ENCODE results near the gene DCHS1.

Gene DCHS1

DNA sequence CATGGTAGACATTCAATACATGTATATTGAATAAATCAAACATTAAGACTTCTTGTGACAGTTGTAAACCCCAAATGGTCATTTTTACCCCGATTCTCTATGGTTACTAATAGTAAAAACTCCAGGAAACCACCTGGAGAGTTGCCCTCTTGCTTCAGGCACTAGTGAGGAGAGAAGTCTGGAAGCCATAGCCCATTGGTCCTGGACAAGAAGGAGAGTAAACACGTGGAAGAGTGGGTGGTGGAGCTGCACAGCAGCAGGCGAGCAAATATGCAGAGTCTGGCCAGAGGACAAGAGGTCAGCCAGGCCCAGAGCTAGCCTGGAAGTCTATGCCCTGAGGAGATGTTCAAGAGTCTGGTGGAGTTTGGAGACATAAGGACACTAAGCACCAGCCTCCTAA is 17.7 kb downstream of the DCHS1 start:
- H3K27ac ChIP-seq (ENCODE audit: low read depth, low read length): peak overlapping the region; percentile 34
- H3K36me3 ChIP-seq (ENCODE audit: control insufficient read depth, insufficient read depth, low read length): peaks cover 4% of the 10 kb centered on the region
- peaks cover 26% of the 10 kb centered on the region for H3K4me1 ChIP-seq (ENCODE audit: control insufficient read depth, insufficient read depth, low read length)
- peak overlapping the region; percentile 3 for H3K4me3 ChIP-seq (ENCODE audit: low read length)
- H3K9ac ChIP-seq (ENCODE audit: low read length): no peak overlapping the region
- H3K27me3 ChIP-seq (ENCODE audit: control insufficient read depth, insufficient read depth, low read length): no peaks in the 10 kb centered on the region

DNA sequence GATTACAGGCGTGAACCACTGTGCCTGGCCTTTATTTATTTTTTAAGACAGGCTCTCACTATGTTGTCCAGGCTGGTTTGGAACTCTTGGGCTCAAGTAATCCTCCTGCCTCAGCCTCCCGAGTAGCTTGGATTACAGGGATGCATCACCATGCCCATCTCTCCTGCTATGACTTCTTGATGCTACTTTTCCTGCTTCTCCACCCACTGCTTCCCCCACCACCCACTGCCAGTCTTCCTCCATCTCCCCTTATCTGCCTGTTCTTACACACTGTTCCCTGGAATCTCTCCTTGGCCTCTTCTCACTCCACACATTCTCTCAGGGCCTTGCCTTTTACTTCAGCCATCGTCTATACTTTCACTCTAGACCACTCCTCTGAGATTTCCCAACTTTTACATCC is 19.1 kb downstream of the DCHS1 start:
- Histone ChIP-seq H3K4me3 (ENCODE audit: low read length) (no peak overlapping the region), H3K9ac (ENCODE audit: low read length) (no peak overlapping the region), H3K4me1 (ENCODE audit: control insufficient read depth, insufficient read depth, low read length) (peaks cover 26% of the 10 kb centered on the region), H3K27me3 (ENCODE audit: control insufficient read depth, insufficient read depth, low read length) (no peaks in the 10 kb centered on the region), H3K27ac (ENCODE audit: low read depth, low read length) (peak overlapping the region; percentile 24), H3K36me3 (ENCODE audit: control insufficient read depth, insufficient read depth, low read length) (peaks cover 11% of the 10 kb centered on the region)

DNA sequence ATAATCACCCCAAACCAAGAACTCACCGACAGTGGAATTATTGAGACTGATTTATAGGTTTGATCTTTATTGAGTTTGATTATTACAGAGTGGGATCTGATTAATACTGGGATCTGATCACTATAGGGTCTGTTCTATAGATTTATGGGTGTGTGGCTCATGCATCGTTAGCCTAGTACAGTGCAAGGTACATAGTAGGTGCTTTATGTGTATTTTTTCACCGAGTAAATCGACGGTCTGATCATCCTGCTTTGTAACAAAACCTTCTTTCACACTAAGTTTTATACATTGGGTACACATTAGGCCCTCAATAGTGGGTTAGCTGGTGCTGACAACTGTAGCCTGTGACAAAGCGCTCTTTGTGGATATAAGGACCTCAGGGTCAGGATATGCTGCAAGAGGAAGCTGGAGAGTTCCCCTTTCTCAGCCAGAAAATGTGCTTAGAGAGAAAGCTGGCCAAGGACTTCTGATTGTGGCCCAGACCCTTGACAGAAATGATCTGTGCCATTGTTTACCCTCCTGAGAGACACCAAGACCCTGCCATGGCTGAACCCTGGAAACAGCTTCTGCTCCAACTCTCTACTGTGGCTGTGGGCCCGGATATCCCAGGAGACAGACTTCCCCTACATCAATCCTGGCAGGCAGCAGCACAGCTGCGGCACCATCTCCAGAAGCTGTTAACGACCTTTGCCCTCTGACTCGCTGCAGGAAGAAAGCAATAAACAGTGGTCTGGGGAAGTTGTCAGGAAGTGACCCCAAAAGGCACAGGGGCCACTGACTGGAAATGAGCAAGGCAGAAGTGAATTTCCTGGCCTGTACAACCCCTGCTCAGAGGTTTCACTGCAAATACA is 20.3 kb downstream of the DCHS1 start:
- peaks cover 13% of the 10 kb centered on the region for H3K36me3 ChIP-seq (ENCODE audit: control insufficient read depth, insufficient read depth, low read length)
- H3K9ac ChIP-seq (ENCODE audit: low read length): no peak overlapping the region
- peak overlapping the region; percentile 17 for H3K4me3 ChIP-seq (ENCODE audit: low read length)
- H3K4me1 ChIP-seq (ENCODE audit: control insufficient read depth, insufficient read depth, low read length): peaks cover 26% of the 10 kb centered on the region
- peak overlapping the region; percentile 64 for H3K27ac ChIP-seq (ENCODE audit: low read depth, low read length)
- H3K27me3 ChIP-seq (ENCODE audit: control insufficient read depth, insufficient read depth, low read length): no peaks in the 10 kb centered on the region

DNA sequence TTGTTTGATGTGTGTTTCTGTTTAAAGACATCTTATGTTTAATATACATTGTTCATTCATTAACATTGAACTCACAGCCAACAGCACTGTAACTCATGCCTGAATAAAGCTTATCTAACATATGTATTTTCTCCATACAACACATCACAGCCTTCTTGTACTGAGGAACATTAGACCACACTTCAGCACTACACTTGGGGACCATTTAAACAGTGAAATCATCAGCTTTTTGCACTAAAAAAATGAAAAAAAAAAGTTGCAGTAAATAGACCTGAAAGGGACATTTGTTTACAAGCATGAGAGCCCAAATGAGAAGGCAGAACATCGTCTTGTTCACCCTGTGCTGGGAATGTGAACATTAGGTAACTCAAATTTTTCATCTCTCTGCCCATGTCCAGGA is 21.1 kb downstream of the DCHS1 start:
- Histone ChIP-seq H3K27ac (ENCODE audit: low read depth, low read length) (peak overlapping the region; percentile 64), H3K36me3 (ENCODE audit: control insufficient read depth, insufficient read depth, low read length) (peaks cover 13% of the 10 kb centered on the region), H3K4me3 (ENCODE audit: low read length) (no peak overlapping the region), H3K4me1 (ENCODE audit: control insufficient read depth, insufficient read depth, low read length) (peaks cover 26% of the 10 kb centered on the region), H3K27me3 (ENCODE audit: control insufficient read depth, insufficient read depth, low read length) (no peaks in the 10 kb centered on the region), H3K9ac (ENCODE audit: low read length) (no peak overlapping the region)

DNA sequence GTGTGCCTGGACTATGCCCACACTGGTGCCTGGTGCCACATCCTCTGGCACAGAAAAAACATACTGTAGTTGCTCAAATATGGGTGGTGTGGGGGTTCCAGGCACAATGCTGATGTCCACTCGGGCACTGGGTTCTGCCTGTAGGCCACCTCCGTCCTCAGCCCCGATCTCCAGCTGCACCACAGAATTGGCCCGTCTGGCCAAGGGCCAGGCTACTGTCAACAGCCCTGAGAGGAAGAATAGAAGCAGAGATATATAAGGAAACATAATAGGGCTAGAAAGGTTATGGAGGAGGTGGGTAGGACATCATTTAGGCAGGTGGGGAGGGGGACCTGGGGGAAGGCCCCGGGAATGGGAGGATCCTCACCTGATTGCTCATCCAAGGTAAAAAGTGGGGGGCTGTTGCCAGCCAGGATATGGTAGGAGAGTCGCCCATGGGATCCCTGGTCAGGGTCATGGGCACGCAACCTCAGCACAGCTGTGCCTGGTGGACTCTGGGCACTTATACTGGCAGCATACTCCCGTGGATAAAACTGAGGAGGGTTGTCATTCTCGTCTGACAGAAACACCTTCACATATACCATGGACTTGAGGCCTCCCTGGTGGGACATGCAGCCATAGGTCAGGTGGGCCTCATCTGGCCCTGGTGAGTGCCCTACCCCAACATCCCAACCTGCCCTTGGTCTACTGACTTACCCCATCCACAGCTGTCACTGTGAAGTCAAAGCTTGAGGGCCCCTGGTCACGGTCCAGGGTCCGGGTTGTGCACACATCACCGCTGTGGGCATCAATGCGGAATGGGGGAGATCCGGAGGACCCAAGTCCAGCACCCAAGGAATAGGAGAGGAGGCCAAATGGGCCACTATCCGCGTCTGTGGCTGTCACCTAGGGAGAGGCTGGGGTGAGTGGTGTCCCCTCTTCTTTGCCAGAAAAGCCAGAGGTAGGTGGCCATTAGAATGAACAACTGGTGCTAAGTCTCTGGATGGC is 21.9 kb downstream of the DCHS1 start:
- no peak overlapping the region for H3K9ac ChIP-seq (ENCODE audit: low read length)
- H3K4me3 ChIP-seq (ENCODE audit: low read length): no peak overlapping the region
- peaks cover 19% of the 10 kb centered on the region for H3K36me3 ChIP-seq (ENCODE audit: control insufficient read depth, insufficient read depth, low read length)
- H3K4me1 ChIP-seq (ENCODE audit: control insufficient read depth, insufficient read depth, low read length): peaks cover 26% of the 10 kb centered on the region
- no peaks in the 10 kb centered on the region for H3K27me3 ChIP-seq (ENCODE audit: control insufficient read depth, insufficient read depth, low read length)
- H3K27ac ChIP-seq (ENCODE audit: low read depth, low read length): no peak overlapping the region

DNA sequence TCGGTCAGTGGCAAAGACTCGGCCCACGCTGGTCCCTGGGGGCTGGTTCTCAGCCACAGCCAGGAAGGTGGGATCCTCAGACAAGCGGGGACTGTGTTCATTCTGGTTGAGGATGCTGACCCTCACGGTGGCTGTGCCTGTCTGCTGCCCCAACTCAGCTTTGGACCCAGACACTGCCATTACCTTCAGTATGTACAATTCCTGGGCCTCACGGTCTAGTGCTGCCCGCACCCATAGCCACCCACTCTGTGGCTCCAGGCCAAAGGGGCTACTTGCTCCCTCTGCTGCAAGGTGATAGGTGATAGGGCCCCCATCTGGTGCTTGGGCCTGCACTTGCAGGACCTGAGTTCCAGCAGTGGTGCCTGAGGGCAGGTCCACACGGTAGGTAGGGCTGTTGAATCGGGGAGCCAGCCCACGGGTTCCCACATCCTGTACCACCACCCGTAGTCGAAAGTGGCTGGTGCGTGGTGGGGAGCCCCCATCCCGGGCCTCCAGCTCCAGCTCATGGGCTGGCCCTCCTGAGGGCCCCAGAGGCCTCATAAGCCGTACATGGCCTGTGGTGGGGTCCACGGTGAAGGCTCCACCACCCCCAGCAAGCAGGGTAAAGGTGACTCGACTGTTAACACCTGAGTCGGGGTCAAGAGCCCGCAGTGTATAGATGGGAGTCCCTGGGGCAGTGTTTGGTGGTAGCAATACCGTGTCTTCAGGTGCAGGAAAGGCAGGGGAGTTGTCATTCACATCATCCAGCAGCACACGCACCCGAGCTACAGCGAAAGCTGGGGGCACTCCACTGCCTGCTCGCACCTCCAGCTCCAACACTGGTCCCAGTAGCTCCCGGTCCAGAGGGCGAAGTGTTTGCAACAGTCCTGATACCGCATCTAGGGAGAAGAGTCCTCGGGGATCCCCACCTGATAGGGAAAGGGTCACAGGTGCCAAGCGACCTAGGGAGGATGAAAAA is 23.2 kb downstream of the DCHS1 start:
- Histone ChIP-seq H3K27me3 (ENCODE audit: control insufficient read depth, insufficient read depth, low read length) (no peaks in the 10 kb centered on the region), H3K9ac (ENCODE audit: low read length) (no peak overlapping the region), H3K4me1 (ENCODE audit: control insufficient read depth, insufficient read depth, low read length) (peaks cover 13% of the 10 kb centered on the region), H3K27ac (ENCODE audit: low read depth, low read length) (no peak overlapping the region), H3K4me3 (ENCODE audit: low read length) (no peak overlapping the region), H3K36me3 (ENCODE audit: control insufficient read depth, insufficient read depth, low read length) (peaks cover 19% of the 10 kb centered on the region)

DNA sequence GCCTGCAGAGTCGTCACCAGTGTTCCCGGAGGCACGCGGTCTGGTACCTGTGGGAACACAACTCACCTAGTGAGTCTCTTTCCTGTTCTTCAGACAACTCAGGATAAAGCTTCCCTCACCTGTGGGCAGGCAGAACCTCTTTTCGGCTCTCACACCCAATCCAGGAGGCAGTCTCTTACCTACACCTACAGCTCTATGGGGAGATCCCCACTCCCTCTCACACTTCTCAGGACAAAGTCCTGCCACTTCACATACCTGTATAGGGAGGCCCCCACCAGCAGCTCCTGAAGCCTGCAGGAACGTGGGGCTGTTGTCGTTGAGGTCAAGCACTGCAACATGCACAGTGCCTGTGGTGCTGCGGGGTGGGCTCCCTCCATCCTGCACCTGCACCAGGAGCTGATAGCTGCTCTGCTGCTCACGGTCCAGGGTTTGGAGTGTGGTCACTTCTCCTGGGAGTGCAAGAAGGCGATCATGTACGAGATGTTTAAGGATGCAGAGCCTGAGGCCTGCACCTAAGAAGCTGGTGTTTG is 24.2 kb downstream of the DCHS1 start:
- H3K27ac ChIP-seq (ENCODE audit: low read depth, low read length): no peak overlapping the region
- H3K4me3 ChIP-seq (ENCODE audit: low read length): no peak overlapping the region
- H3K27me3 ChIP-seq (ENCODE audit: control insufficient read depth, insufficient read depth, low read length): no peaks in the 10 kb centered on the region
- peaks cover 28% of the 10 kb centered on the region for H3K36me3 ChIP-seq (ENCODE audit: control insufficient read depth, insufficient read depth, low read length)
- no peak overlapping the region for H3K9ac ChIP-seq (ENCODE audit: low read length)
- peaks cover 13% of the 10 kb centered on the region for H3K4me1 ChIP-seq (ENCODE audit: control insufficient read depth, insufficient read depth, low read length)

DNA sequence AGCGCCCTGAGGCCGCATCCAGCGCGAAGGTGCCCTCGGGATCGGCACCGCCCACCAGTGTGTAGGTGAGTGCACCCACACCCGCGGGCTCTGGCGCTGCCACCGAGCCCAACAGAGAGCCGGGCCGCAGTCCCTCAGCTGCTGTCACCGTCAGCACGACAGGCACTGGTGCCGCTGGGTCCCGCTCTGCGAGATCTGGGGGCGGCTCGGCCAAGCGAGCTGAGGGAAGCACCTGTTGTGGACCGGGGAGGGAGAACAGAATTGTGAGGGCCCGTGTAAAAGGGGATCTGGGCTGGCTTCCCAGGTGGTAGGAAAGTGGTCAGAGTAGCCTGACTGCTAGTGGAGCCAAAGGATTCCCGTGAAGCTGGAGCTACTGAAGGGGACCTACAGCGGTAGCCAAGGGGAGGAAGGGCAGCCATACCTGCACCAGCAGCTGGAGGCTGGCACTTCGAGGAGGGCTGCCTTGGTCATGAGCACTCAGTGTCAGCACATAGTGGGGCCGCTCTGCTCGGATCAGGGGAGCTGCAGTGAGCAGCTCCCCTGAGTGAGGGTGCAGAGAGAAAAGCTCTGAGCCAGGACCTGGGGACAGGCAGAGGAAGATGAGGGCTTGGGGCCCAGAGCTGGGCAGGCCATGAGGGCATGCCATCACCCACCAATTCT is 24.8 kb downstream of the DCHS1 start:
- no peaks in the 10 kb centered on the region for H3K27me3 ChIP-seq (ENCODE audit: control insufficient read depth, insufficient read depth, low read length)
- H3K4me3 ChIP-seq (ENCODE audit: low read length): no peak overlapping the region
- no peak overlapping the region for H3K9ac ChIP-seq (ENCODE audit: low read length)
- no peak overlapping the region for H3K27ac ChIP-seq (ENCODE audit: low read depth, low read length)
- H3K36me3 ChIP-seq (ENCODE audit: control insufficient read depth, insufficient read depth, low read length): peaks cover 33% of the 10 kb centered on the region
- peaks cover 10% of the 10 kb centered on the region for H3K4me1 ChIP-seq (ENCODE audit: control insufficient read depth, insufficient read depth, low read length)

DNA sequence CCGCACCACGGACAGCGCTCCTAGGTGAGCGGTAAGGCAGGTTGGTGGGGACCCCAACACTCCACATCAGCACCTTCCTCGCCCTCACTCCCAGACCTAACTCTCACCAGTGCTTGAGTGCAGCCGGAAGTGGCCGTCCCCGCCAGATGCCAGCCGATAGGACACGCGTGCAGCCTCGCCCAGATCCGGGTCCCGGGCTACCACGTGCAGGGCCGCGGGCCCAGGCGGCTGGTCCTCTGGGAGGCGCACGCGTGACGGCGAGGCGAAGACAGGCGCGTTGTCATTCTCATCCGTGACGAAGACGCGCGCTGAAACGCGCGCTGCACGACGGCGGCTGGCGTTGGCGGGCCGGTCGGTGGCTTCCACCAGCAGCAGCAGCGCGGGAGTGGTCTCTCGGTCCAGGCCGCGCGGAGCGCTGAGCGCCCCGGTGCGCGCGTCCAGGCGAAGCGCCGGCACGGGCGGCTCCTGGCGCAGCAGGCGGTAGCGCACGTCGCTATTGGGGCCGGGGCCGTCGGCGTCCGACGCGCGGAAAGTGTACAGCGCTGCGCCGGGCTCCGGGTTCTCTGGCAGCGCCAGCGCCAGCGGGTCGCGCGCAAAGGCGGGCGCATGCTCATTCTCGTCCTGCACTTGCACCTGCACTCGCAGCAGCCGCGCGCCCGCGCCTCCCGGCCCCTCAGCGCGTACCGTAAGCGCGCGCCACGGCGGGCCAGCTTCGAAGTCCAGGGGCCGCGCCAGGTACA is 25.5 kb downstream of the DCHS1 start:
- Histone ChIP-seq H3K4me3 (ENCODE audit: low read length) (no peak overlapping the region), H3K27ac (ENCODE audit: low read depth, low read length) (no peak overlapping the region), H3K4me1 (ENCODE audit: control insufficient read depth, insufficient read depth, low read length) (peaks cover 3% of the 10 kb centered on the region), H3K9ac (ENCODE audit: low read length) (no peak overlapping the region), H3K27me3 (ENCODE audit: control insufficient read depth, insufficient read depth, low read length) (no peaks in the 10 kb centered on the region), H3K36me3 (ENCODE audit: control insufficient read depth, insufficient read depth, low read length) (peaks cover 39% of the 10 kb centered on the region)

DNA sequence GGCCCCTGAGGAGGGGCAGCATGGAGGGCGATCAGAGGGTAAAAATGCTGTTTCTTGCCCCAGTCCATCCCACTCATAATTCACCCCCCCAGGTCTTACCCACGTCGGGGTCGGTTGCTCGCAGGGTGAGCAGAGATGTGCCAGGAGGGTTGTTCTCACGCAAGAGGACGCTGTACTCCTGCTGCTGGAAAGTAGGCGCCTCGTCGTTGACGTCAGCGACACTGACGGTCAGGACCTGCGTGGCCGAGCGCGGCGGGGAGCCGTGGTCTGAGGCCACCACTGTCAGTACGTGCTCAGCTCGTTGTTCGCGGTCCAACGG is 26.1 kb downstream of the DCHS1 start:
- Histone ChIP-seq H3K27me3 (ENCODE audit: control insufficient read depth, insufficient read depth, low read length) (no peaks in the 10 kb centered on the region), H3K4me1 (ENCODE audit: control insufficient read depth, insufficient read depth, low read length) (no peaks in the 10 kb centered on the region), H3K27ac (ENCODE audit: low read depth, low read length) (no peak overlapping the region), H3K36me3 (ENCODE audit: control insufficient read depth, insufficient read depth, low read length) (peaks cover 39% of the 10 kb centered on the region), H3K9ac (ENCODE audit: low read length) (no peak overlapping the region), H3K4me3 (ENCODE audit: low read length) (no peak overlapping the region)

DNA sequence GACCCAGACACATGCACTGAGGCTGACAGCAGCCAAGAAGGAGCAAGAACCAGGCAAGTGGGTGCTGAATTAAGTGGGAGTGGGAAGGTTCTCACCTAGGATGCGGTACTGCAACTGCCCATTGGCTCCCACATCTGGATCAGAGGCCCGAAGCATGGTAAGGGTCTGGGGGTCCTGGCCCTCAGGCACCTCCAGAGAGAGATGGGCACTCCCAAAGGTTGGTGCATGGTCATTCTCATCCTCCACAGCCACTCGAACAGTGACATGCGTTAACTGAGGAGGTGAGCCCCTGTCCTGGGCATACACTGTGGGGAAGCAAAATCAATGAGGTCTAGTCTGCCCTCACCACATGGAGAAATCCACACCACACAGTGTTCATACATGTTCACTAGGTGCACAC is 27.1 kb downstream of the DCHS1 start:
- no peaks in the 10 kb centered on the region for H3K27me3 ChIP-seq (ENCODE audit: control insufficient read depth, insufficient read depth, low read length)
- H3K4me3 ChIP-seq (ENCODE audit: low read length): no peak overlapping the region
- no peak overlapping the region for H3K27ac ChIP-seq (ENCODE audit: low read depth, low read length)
- no peak overlapping the region for H3K9ac ChIP-seq (ENCODE audit: low read length)
- no peaks in the 10 kb centered on the region for H3K4me1 ChIP-seq (ENCODE audit: control insufficient read depth, insufficient read depth, low read length)
- H3K36me3 ChIP-seq (ENCODE audit: control insufficient read depth, insufficient read depth, low read length): peaks cover 39% of the 10 kb centered on the region
